Measurements from ENCODE around the gene TUFT1. TPM values are rescaled to one million over a fixed set of nuclear protein-coding genes. Genes with fewer than 3 reads are reported as not detected.

TUFT1 gene
- total and polyA plus RNA-seq, 10 of the 15 experiments (the other 5 are each of a cell fraction or from before 2014, with no cell fraction given): 0.08 to 4.3 (median 3.2) TPM

DNA sequence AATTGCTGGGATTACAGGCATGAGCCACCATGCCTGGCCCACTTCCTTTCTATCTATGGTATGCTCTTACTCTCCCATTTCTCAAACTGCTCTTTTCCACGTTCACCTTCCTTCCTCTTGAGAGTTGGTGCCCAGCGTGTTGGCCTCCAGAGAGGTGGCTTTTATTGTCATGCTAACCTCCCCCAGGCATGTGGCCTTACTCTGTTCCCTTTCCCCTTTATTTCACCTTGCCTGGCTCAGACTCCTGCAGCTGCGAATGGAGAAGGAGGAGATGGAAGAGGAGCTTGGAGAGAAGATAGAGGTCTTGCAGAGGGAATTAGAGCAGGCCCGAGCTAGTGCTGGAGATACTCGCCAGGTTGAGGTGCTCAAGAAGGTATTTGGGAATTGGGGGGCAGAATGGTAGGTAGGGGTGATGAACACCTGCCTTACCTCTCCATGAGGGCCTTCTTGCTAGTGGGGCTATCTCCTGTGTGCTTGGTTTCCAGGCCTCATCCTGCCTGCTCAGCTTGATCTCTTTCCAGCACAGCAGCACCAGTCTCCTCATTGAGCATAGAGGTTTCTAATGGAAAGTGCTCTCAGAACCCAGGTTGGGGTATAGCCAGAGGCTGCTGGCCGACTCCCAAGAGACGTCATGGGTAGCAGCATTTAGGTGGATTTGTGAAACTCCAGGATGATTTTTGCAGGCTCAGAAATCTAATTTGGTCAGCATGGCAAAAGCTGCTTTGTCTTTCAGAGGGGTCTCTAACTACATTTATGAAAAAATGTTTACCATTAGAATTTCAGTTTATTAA is 13.2 kb upstream of the TUFT1 start:
- intact Hi-C loops (cut with micrococcal nuclease; ENCODE audit: unreplicated experiment): no loop called here
- ChIA-PET CTCF (interaction anchor here (1.1 kb wide), 1 partner anchor 67 kb away, joined by 3 read pairs; no protein-coding TSS in a partner anchor), SMC1A (ENCODE audit: uncharacterized antibody, unreplicated experiment) (interaction anchor here (0.6 kb wide), 1 partner anchor 23 kb away, joined by 3 read pairs; no protein-coding TSS in a partner anchor), RAD21 (ENCODE audit: unreplicated experiment) (interaction anchor here (0.6 kb wide), 1 partner anchor 121 kb away, joined by 3 read pairs; no protein-coding TSS in a partner anchor), POLR2A (no interaction called here)
- H3K9me3 ChIP-seq (replicated peaks; ENCODE audit: control insufficient read depth, insufficient read depth, low read length): no peaks in the 10 kb centered on the region
- H3K4me3 ChIP-seq: no peak overlapping the region
- H3K27me3 ChIP-seq (replicated peaks in 1 of 2; ENCODE audit: control insufficient read depth in 2 of 2, insufficient read depth in 2 of 2, low read length in 1 of 2): no peaks in the 10 kb centered on the region
- no peaks in the 10 kb centered on the region for H4K20me1 ChIP-seq (ENCODE audit: control insufficient read depth, insufficient read depth)
- H3K4me2 ChIP-seq (ENCODE audit: control insufficient read depth, insufficient read depth): no peak overlapping the region
- no peaks in the 10 kb centered on the region for H3K36me3 ChIP-seq (ENCODE audit: control insufficient read depth in 2 of 2, insufficient read depth in 2 of 2, low read length in 1 of 2)
- in situ Hi-C loops (cut with MboI): no loop called here
- 65% methylated on average over 7 of the region's 7 CpGs for WGBS (ENCODE audit: insufficient coverage, insufficient replicate concordance, low lambda C conversion rate, missing lambda C conversion rate)
- no peak overlapping the region for H3K27ac ChIP-seq (ENCODE audit: control insufficient read depth, insufficient read depth)
- ATAC-seq (no peak), DNase-seq (ENCODE audit: low read depth, low spot score) (no peak), FAIRE-seq (no peak)
- no peak overlapping the region for H3K9ac ChIP-seq (ENCODE audit: control insufficient read depth, insufficient read depth, low read length)
- BruUV-seq (replicated peaks): no TSS peak
- TF ChIP-seq, protein P1, sequence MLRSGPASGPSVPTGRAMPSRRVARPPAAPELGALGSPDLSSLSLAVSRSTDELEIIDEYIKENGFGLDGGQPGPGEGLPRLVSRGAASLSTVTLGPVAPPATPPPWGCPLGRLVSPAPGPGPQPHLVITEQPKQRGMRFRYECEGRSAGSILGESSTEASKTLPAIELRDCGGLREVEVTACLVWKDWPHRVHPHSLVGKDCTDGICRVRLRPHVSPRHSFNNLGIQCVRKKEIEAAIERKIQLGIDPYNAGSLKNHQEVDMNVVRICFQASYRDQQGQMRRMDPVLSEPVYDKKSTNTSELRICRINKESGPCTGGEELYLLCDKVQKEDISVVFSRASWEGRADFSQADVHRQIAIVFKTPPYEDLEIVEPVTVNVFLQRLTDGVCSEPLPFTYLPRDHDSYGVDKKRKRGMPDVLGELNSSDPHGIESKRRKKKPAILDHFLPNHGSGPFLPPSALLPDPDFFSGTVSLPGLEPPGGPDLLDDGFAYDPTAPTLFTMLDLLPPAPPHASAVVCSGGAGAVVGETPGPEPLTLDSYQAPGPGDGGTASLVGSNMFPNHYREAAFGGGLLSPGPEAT (IDR thresholded peaks at IDR 0.05; ENCODE audit: low read depth): no peak
- no peak for TF ChIP-seq CHD1 (IDR thresholded peaks at IDR 0.05; ENCODE audit: low read depth, low read length)
- TF ChIP-seq, protein P2, sequence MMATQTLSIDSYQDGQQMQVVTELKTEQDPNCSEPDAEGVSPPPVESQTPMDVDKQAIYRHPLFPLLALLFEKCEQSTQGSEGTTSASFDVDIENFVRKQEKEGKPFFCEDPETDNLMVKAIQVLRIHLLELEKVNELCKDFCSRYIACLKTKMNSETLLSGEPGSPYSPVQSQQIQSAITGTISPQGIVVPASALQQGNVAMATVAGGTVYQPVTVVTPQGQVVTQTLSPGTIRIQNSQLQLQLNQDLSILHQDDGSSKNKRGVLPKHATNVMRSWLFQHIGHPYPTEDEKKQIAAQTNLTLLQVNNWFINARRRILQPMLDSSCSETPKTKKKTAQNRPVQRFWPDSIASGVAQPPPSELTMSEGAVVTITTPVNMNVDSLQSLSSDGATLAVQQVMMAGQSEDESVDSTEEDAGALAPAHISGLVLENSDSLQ (IDR thresholded peaks at IDR 0.05): no peak
- TF ChIP-seq SMC3 (IDR thresholded peaks at IDR 0.05; ENCODE audit: borderline replicate concordance, low read length): no peak
- TF ChIP-seq NBN (IDR thresholded peaks at IDR 0.05): no peak
- no peaks in the 10 kb centered on the region for H3K4me1 ChIP-seq (ENCODE audit: control insufficient read depth, insufficient read depth, low read length)
- H2AFZ ChIP-seq (ENCODE audit: control insufficient read depth, low read depth, low read length): no peak overlapping the region
- H3K79me2 ChIP-seq (ENCODE audit: control insufficient read depth, insufficient read depth, low read length): no peaks in the 10 kb centered on the region

Data from GM12878 (cell line).